NCI-H1105 treated with DMSO at 0.1 percent for 48 hours (cell line): ENCODE data around the gene ENG.
A peak's percentile ranks its signal among the peaks of the same experiment; 100 is the strongest.
"Not testable (repeated sequence)": the region's sequence is repeated elsewhere in the genome, so short reads cannot be mapped to it uniquely, and the experiment has no call there.

Experiments used
- DNase-seq: peaks from one replicate; lab custom pipeline; 2025; lab: John Stamatoyannopoulos, UW

Gene ENG

DNA sequence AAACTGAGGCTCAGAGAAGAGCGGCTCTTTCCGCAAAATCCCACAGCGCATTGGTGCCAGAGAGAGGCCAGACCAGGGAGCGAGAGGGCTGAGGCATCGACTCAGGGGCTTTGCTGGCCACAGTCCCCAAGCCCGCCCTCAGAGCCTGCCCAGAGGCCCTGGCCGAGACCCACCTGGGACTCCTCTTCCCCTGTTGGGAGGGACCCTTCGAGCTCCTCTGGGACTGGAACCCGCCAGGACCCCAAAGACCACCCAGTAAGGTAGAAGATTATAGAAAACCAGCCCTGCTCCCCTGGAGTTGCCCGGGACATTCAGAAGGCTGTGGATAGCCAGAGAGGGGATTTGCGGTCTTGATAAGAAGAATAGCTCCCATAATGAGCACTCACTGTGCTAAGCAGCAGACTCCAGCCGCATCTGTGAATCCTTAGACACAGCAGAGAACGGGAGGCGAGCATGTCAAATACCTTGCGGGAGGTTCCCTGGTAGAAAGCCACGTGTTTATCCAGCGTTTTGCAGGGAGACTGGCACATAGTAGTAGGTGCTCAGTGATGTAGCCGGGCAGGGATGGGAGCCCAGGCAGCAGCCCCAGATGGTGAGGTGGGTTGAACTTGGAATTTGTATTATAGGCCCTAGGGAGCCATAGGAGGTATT lies 23.7 kb upstream of the ENG start:
- no peak for DNase-seq

GRCh38 chr9:127877566-127877998 lies 23.1 kb upstream of the ENG start, which contains the start of gene AK1:
AK1 (minus strand) TSS chr9:127877675; CDS start chr9:127874617, 3,058 bp downstream.
- DNase-seq: peak; percentile 42

- no peak for DNase-seq
Measured at GRCh38 chr9:127876764-127877562, 22.5 kb upstream of the ENG start.

DNA sequence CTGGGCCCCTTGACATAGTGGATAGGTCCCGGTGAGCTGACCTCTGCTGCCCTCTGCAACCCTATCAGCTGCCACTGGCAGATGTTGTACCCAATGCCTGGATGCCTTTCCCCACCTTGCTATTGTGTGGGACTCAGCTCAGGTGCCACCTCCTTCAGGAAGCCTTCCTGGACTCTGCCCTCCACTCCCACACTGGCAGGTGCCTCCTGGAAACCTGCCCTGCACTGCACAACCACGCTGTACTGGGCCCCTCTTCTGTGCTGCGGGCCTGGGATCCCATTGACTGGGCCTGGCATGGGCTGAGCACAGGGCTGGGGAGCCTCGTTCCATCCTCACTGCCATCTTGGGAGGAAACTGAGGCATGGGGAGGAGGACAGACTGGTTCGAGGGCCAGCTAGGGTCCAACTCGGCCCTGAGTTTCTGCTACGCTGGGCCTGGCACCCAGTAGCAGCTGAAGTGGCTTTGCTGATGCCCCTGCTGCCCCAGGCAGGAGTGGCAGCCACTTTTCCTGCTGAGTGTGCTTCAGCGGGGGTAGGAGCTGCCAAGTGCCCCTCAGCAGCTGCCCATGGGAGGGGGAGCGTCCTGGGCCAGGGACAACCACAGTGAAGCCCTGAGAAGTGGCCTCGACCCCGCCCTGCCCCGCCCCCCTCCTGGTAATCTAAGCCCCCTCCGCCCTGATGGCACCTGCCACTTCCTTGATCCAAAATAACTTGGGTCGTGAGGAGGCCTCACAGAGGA lies 21.7 kb upstream of the ENG start:
- no peak for DNase-seq

GRCh38 chr9:127875306-127875966 lies 21.0 kb upstream of the ENG start:
- DNase-seq: no peak

DNA sequence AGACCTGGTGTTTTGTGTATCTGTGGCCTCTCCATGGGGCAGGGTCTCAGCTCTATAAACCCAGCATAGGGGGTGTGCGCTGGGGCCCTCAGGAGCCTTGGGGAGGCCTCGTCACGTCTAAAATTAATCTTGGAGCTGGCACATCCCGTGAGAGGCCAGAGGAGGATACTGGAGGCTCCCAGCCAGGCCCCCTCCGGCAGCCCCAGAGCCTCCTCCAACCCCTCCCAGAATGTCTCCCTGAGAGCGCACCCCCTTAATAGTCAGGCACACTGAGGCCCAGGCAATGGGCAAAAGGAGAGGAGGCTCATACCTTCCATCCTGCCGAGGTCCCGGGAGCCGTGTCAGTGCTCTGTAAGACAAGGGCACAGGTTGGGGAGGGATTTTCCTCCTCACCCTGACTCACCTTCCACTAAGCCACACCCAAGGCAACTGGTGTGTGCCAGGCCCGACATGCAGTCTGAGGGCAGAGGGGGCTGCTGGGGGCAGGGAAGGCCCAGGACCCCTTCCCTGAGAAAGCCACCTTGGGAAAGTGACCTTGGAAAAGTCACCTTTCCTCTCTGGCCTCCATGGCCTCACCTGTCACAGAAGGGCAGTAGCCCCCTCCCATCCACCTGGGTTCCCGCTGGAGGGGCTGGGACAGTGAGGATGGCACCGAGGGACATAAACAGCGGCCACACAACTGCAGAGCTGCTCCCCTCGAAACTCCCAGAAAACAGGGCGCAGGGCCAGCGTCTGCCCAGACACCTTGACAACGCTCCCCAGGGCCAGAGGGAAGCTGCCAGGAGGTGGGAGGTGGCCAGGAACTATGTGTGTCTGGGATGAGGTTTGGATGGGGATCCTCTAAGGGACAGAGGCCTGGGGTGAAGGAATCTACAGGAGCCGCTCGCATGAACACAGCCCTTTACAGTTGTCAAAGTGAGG lies 20.1 kb upstream of the ENG start:
- DNase-seq: no peak

GRCh38 chr9:127873886-127874285 lies 19.4 kb upstream of the ENG start:
- DNase-seq: no peak

DNA sequence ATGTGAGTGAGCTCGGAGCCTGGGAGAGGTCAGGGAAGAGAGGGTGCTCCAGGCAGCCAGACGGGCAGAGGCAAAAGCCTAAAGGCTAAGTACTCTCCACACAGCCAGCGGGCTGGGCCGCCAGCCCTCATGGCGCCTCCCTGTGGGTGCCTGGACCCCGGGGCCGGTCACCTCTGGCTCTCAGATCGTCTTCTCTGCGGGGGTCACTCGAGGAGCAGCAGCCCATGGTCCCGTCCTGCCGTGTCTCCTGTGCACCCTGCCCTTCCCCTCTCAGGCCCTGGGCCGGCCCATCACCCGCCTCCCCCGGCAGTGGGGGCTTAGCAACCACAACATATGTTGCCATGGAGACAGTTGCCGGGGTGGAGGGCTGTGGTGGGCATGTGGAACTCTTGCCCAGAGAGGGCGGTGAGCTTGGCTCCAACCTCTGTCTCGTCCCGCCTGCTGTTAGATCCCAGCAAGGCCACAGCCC lies 18.8 kb upstream of the ENG start:
- DNase-seq: no peak

DNA sequence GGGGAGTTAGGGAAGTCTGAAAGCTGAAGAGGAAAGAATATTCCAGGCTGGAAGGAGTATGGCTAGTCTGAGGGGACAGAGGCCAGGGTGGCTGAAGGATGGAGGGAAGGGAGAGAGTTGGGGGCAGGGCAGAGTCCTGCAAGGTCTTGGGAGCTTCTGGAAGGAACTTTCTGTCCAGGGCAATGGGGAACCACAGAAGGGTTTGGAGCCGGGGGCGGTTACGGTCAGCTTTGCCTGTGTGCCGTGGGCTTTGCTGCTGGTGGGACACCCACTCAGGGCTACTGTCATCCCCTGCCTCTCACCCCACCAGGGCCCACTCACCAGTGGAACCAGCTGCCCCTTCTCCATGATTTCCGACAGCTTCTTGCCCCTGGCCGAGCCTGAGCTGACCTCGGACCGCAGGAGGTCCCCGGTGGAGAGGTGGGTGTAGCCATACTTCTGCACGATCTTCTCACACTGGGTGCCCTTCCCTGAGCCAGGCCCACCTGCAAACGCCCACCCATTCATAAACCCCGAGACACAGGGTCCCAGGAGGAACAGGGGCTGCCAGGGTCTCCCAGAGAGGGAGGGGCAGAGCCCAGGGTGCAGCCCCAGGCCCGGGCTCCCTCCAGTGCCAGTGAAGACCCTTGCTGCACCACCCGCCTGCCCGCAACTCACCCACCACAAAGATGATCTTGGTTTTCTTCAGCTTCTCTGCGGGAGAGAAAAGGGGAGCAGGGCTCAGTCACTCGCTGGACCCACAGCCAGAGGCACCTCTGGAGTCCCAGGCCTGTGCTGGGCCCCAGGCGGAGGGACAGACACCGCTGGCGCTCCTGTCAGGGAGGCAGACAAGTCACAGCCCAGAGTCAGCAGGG lies 18.1 kb upstream of the ENG start:
- DNase-seq: no peak

- no peak for DNase-seq
Measured at GRCh38 chr9:127871531-127871930, 17.1 kb upstream of the ENG start.

- DNase-seq: no peak
Measured at GRCh38 chr9:127870887-127871286, 16.4 kb upstream of the ENG start.

DNA sequence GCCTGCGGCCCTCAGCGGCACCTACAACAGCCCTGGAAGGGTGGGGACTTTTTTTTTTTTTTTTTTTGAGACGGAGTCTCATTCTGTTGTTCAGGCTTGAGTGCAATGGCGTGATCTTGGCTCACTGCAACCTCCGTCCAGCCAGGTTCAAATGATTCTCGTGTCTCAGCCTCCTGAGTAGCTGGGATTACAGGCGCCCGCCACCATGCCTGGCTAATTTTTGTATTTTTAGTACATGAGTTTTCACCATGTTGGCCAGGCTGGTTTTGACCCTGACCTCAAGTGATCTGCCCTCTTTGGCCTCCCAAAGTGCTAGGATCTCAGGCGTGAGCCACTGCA lies 15.7 kb upstream of the ENG start:
- DNase-seq: not testable (repeated sequence)

- peak; percentile 60 for DNase-seq
Measured at GRCh38 chr9:127869310-127870152, 15.1 kb upstream of the ENG start.

DNA sequence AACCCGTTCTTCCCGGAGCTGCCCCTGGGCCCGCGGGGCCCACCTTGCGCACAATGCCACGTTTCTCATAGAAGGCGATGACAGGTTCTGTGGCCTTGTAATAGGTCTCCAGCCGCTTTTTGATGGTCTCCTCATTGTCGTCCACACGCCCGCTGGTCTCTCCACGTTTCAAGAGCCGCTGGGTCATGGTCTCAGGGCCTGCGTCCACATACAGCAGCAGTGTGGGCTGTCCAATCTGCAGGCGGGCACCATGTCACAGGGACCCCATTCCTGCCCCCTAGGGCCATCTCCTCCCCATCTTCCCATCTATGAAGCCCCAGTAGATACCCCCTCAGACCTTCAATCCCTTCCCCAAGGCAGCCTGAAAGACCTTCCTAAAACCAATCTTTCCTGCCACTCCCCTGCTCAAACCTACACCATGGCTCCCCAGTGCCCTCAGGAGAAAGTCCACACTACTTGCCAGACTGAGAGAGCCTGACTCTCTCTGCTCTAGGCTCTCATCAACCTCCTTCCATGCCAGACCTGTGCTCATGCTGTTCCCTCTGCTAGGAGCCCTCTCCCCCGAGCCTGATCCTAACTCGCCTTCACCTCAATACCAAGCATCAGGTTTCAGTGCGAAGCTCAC lies 13.9 kb upstream of the ENG start:
- no peak for DNase-seq

DNA sequence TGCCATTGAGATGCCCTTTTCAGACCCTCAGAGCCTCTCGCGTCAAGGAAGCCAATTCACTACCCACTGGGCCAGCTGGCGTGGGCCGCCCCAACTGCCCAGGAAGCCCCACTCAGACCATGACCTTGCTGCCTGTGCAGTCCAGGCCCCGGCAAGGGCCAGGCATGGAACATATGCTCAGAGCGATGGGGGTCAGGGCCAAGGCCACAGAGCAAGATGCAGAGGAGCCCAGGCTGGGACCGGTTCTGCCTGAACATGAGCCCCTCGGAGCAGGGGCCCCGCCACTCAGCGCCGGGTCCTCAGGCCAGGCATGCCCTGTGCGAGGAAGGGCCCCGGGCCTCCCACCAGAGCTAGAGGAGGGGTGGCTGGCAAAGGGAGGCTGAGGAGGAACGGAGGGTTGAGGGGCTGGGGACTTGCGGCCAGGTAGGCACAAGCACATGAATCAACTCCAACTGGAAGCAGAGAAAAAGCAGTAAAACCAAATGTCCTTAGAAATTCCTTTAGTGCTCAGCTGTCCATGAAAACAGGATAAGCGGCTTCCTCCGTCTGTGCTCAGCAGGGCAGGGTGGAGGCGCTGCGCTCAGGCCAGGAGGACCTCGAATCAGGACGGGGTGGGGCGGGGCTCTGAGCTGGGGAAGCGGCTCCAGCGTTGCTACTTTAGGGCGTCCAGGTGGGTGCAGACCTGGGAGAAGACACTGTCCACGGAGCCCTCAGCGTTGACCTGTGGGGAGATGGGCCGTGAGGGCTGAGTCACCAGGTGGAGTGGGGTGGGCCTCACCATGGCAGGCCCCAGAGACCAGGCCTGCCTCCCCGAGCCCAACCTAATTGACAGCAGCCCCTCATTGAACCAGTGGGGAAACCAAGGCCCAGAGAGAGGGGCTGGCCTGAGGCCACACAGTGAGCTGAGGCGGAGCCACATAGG lies 13.2 kb upstream of the ENG start:
- DNase-seq: no peak

DNA sequence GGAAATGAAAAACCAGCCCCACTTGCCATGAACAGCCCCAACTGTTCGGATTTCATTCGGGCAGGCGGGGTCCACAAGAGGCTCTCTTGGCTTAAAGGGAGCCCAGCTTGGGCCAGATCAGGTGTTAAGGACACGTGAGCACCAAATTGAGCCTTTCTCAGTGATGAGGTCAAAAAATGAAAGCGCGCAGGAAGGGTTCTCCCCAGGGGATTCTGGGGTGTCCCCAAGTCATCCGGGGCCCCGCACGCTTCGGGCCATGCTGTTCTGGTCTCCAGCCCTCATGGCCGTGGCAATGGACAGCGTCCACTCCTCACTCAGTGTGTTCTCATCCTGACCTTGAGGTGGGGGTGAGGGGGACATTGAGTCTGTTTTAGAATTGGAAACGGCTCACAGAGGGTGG lies 12.1 kb upstream of the ENG start:
- DNase-seq: no peak

GRCh38 chr9:127865645-127866464 lies 11.4 kb upstream of the ENG start:
- no peak for DNase-seq
